Adipocyte (in vitro differentiated cells): ENCODE results near the gene KIFC3.
A peak's percentile ranks its signal among the peaks of the same experiment; 100 is the strongest.

Experiments
- DNase-seq: peaks from one replicate; pipeline ENCODE4 v3.0.0-alpha.2; 2015; ENCODE audit warnings: low read depth
- H3K27me3 ChIP-seq: replicated peaks from 2 replicates; pipeline ENCODE4 v1.7.0; 2013; ENCODE audit warnings: mild to moderate bottlenecking, low read length, moderate library complexity; ENCODE audit not compliant: control insufficient read depth, insufficient read depth
- H3K36me3 ChIP-seq: 2 replicates; pipeline ENCODE4 v1.7.0; 2013; ENCODE audit warnings: low read length, mild to moderate bottlenecking, moderate library complexity; ENCODE audit not compliant: control insufficient read depth, insufficient read depth, severe bottlenecking
- H3K4me1 ChIP-seq: 2 replicates; pipeline ENCODE4 v1.7.0; 2013; ENCODE audit warnings: mild to moderate bottlenecking, low read length, moderate library complexity; ENCODE audit not compliant: control insufficient read depth, insufficient read depth
- H3K4me3 ChIP-seq: 2 replicates; pipeline ENCODE4 v1.7.0; 2013; ENCODE audit warnings: mild to moderate bottlenecking, low read length, moderate library complexity
- H3K9ac ChIP-seq: 2 replicates; pipeline ENCODE4 v1.7.0; 2013; ENCODE audit warnings: mild to moderate bottlenecking, low read length, moderate library complexity
- H3K9me3 ChIP-seq: 2 replicates; pipeline ENCODE4 v1.7.0; 2013; ENCODE audit warnings: mild to moderate bottlenecking, low read length, moderate library complexity; ENCODE audit not compliant: control insufficient read depth

KIFC3 gene

DNA sequence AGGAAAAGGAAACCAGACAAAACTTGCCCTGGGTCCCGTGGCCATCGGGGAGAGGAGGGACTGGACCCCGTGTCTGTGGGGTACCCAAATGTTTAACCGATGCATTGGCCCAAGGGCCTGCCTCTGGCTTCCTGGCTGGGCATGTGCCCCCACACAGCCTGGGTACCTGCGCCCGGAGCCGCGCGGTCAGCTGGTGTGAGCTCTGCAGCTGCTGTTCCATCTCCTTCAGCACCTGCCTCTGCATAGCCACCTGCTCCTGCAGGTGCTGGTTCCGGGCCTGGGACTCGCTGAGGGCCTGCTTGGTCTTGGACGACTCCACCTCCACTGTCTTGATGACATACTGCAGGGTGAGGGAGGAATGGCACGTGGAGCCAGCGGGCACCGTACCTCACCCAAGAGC, 31.9 kb downstream of the KIFC3 start:
- Histone ChIP-seq H3K27me3 (no peaks in the 10 kb centered on the region), H3K36me3 (peaks cover 41% of the 10 kb centered on the region), H3K4me3 (no peak overlapping the region), H3K9ac (no peak overlapping the region), H3K4me1 (no peaks in the 10 kb centered on the region), H3K9me3 (no peaks in the 10 kb centered on the region)
- DNase-seq: no peak

- Histone ChIP-seq H3K4me1 (no peaks in the 10 kb centered on the region), H3K4me3 (no peak overlapping the region), H3K9ac (no peak overlapping the region), H3K9me3 (no peaks in the 10 kb centered on the region), H3K27me3 (no peaks in the 10 kb centered on the region), H3K36me3 (peaks cover 37% of the 10 kb centered on the region)
- no peak for DNase-seq
These were observed 32.6 kb downstream of the KIFC3 start for GRCh38 chr16:57769541-57770145.

DNA sequence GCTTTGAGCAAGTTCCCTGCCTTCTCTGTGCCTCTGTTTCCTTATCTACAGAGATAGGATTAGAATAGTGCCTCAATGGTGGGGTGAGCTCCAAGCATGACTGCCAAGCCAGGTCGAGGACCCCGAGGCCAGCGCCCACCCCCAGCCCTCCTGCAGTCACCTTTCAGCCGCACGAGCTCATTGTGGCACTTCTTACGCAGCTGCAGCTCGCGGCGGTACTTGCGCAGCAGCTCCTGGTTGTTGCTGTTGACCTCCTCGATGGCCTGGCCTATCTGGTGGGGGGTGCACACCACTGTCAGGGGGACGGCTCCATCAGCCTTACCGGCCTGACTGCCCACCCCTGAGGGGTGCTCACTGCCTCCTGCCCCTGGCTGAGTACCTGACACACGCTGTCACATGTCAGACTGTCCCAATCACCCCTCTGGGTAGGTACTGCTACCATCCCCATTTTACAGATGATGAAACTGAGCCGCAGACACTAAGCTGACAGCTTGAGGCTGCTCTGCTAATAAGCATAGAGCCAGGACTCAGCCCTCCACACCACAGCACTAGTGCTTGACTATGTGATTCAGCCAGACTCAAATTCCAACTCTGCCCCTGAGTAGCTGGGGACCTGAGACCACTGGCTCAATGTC, 35.5 kb downstream of the KIFC3 start:
- no peaks in the 10 kb centered on the region for H3K27me3 ChIP-seq
- no peak overlapping the region for H3K9ac ChIP-seq
- peaks cover 4% of the 10 kb centered on the region for H3K4me1 ChIP-seq
- peaks cover 37% of the 10 kb centered on the region for H3K36me3 ChIP-seq
- no peak for DNase-seq
- no peaks in the 10 kb centered on the region for H3K9me3 ChIP-seq
- H3K4me3 ChIP-seq: no peak overlapping the region

DNA sequence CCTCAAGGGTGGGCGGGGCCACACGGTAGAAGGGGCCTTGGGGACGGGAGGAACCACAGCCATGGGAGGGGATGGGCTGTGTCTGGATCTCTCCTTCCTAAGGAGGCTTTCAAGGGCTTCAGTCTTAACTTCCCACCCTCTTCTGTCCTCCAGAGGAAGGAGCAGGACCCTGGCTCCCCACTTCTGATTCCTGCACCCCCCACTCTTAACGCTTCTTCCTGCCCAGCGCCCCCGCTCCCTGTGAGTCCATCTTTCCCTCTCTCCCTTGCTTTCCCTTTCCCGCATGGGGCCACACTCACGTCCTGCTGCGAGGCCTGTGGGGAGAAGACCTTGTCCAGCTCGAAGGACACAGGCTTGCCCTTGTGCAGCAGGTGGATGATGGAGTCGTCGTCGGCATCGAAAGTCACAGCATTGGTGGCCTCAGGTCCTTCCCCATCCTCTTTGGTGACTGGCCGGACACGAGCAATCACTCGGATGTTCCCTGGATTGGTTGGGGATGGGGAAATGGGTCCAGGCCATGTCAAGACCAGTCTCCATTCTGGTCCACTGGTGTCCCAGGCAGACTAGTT, 37.0 kb downstream of the KIFC3 start:
- Histone ChIP-seq H3K9me3 (no peaks in the 10 kb centered on the region), H3K4me1 (peaks cover 4% of the 10 kb centered on the region), H3K27me3 (no peaks in the 10 kb centered on the region), H3K4me3 (no peak overlapping the region), H3K9ac (no peak overlapping the region), H3K36me3 (peaks cover 33% of the 10 kb centered on the region)
- no peak for DNase-seq

- H3K4me3 ChIP-seq: no peak overlapping the region
- H3K27me3 ChIP-seq: no peaks in the 10 kb centered on the region
- peak; percentile 68 for DNase-seq
- H3K36me3 ChIP-seq: peaks cover 26% of the 10 kb centered on the region
- no peak overlapping the region for H3K9ac ChIP-seq
- no peaks in the 10 kb centered on the region for H3K9me3 ChIP-seq
- H3K4me1 ChIP-seq: peaks cover 4% of the 10 kb centered on the region
These were observed 37.7 kb downstream of the KIFC3 start for GRCh38 chr16:57764341-57765159.

- DNase-seq: no peak
- Histone ChIP-seq H3K4me1 (peaks cover 4% of the 10 kb centered on the region), H3K4me3 (no peak overlapping the region), H3K27me3 (no peaks in the 10 kb centered on the region), H3K9ac (no peak overlapping the region), H3K9me3 (no peaks in the 10 kb centered on the region), H3K36me3 (peaks cover 25% of the 10 kb centered on the region)
These were observed 38.3 kb downstream of the KIFC3 start for GRCh38 chr16:57764006-57764340.

DNA sequence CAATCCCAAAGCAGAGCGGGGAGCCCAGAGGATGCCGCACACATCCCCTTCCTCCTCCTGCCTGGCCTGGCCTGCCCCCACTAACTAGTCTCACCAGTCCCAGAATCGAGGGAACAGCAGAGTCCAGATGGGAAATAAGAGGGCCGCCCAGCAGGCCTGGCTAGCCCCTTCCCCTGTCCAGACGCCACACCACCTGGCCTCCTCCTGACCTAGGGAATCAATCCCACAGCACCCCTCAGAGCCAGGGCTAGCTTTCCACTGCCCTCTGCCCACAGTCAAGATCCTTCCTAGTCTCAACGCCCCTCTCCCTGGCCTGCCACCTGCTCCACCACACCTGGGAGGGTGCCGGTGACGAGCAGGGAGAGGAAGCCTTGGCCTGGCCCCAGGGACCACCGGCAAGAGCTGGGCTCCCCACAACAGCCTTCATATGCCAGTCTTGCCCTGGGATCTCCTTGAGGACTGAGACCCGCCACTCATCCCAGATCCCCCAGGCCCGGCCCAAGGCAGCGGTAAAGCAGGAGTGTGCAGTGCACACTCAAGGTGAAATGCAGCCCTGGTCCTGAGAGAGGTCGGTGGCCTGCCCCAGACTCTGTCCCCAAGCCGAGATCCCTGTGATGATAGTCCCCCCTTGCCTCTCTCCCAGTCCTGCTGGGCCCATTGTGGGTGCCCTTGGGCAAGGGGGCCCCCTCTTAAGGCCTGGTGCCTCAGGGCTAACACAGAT, 38.8 kb downstream of the KIFC3 start:
- no peak for DNase-seq
- Histone ChIP-seq H3K9me3 (no peaks in the 10 kb centered on the region), H3K36me3 (peaks cover 20% of the 10 kb centered on the region), H3K4me3 (no peak overlapping the region), H3K4me1 (peaks cover 4% of the 10 kb centered on the region), H3K27me3 (no peaks in the 10 kb centered on the region), H3K9ac (no peak overlapping the region)

DNA sequence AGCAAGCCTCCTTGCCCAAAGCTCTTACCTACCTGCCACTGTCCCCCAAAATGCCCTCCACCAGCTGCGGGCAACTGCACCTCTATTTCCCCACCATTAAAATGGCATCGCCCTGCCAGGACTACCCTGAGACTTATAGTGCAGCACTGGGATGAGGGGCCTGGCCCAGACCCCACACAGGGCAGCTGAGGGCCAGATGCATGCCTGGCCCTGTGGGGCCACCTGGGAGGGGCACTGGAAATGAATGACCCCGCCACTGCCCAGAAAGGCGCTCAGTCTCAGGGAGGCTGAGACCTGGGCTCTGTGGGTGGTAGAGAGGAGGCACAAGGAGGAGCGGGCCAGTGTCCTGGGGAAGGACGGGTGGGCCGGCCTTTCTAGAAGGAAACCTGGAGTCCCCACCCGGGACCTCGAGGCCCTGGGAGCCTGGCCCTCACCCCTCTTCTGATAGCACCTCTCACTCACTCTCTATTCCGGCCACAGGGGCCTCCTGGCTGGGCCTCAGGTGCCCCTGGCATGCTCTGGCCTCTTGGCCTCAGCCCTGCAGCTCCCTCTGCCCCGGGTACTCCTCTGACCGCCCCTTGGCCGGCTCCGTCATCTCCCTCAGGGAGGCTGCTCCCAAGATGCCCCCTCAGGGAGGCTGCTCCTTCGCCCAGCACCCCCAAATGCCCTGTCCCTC, 39.8 kb downstream of the KIFC3 start:
- Histone ChIP-seq H3K9ac (no peak overlapping the region), H3K36me3 (peaks cover 20% of the 10 kb centered on the region), H3K9me3 (no peaks in the 10 kb centered on the region), H3K4me3 (no peak overlapping the region), H3K27me3 (no peaks in the 10 kb centered on the region), H3K4me1 (peaks cover 4% of the 10 kb centered on the region)
- DNase-seq: no peak

GRCh38 chr16:57761957-57762356, 40.3 kb downstream of the KIFC3 start:
- H3K4me3 ChIP-seq: no peak overlapping the region
- no peak overlapping the region for H3K9ac ChIP-seq
- H3K36me3 ChIP-seq: peaks cover 15% of the 10 kb centered on the region
- no peaks in the 10 kb centered on the region for H3K9me3 ChIP-seq
- H3K27me3 ChIP-seq: no peaks in the 10 kb centered on the region
- DNase-seq: no peak
- peaks cover 4% of the 10 kb centered on the region for H3K4me1 ChIP-seq

GRCh38 chr16:57761301-57761700, 41.0 kb downstream of the KIFC3 start:
- peaks cover 15% of the 10 kb centered on the region for H3K36me3 ChIP-seq

More at GRCh38 chr16:57761301-57761700, 41.0 kb downstream of the KIFC3 start:
- DNase-seq: no peak
- H3K9me3 ChIP-seq: no peaks in the 10 kb centered on the region
- H3K9ac ChIP-seq: no peak overlapping the region
- peaks cover 4% of the 10 kb centered on the region for H3K4me1 ChIP-seq
- no peaks in the 10 kb centered on the region for H3K27me3 ChIP-seq
- no peak overlapping the region for H3K4me3 ChIP-seq
